H1 (cell line): ENCODE measurements around the gene EXOC2. TPM values are rescaled to one million over a fixed set of nuclear protein-coding genes. Genes with fewer than 3 reads are reported as not detected.
A peak's percentile ranks its signal among the peaks of the same experiment; 100 is the strongest.

Experiments used
- CTCF ChIA-PET: fragments of 300-600 bp; sonication (Branson Sonifier 250); formaldehyde crosslinking; loops from one replicate; lab custom pipeline; 2021; ENCODE audit not compliant: partially characterized antibody; lab: Charles Lee
- POLR2A ChIA-PET: fragments of 300-600 bp; sonication (Branson Sonifier 250); formaldehyde crosslinking; loops from one replicate; lab custom pipeline; 2021; ENCODE audit warnings: inconsistent platforms; ENCODE audit not compliant: partially characterized antibody; lab: Charles Lee
- DNase-seq, 2 experiments: peaks; one replicate each; pipeline versions ENCODE4 v3.0.0 to v3.0.0-alpha.2; 2010 to 2022; ENCODE audit warnings: low spot score in 2 of 2, low read depth in 1 of 2, mixed read lengths in 1 of 2
- FAIRE-seq: peaks from 2 replicates; lab custom pipeline; 2011; peaks lifted over from hg19 to GRCh38; lab: Jason Lieb, UNC
- H2AFZ ChIP-seq: 2 replicates; pipeline ENCODE4 v1.8.1; 2012; ENCODE audit warnings: low read length, inconsistent platforms
- H2AK5ac ChIP-seq: 2 replicates; pipeline ENCODE4 v1.6.1; 2013; ENCODE audit warnings: low read depth, low read length
- H2BK120ac ChIP-seq: replicated peaks from 2 replicates; pipeline ENCODE3; 2013; ENCODE audit warnings: low read depth, low read length, inconsistent platforms
- H2BK12ac ChIP-seq: 2 replicates; pipeline ENCODE4 v1.6.1; 2013; ENCODE audit warnings: low read depth, low read length
- H2BK15ac ChIP-seq: 2 replicates; pipeline ENCODE4 v1.6.1; 2013; ENCODE audit warnings: low read length
- H2BK20ac ChIP-seq: 2 replicates; pipeline ENCODE4 v1.6.1; 2013; ENCODE audit warnings: low read length
- H2BK5ac ChIP-seq: 2 replicates; pipeline ENCODE4 v1.6.1; 2013; ENCODE audit warnings: low read depth, low read length
- H3K14ac ChIP-seq: 2 replicates; pipeline ENCODE4 v1.6.1; 2013; ENCODE audit warnings: inconsistent platforms; ENCODE audit not compliant: insufficient read length
- H3K18ac ChIP-seq: 2 replicates; pipeline ENCODE4 v1.6.1; 2013; ENCODE audit warnings: low read length; ENCODE audit errors: extremely low read depth
- H3K23ac ChIP-seq: 2 replicates; pipeline ENCODE4 v1.6.1; 2013; ENCODE audit warnings: inconsistent platforms; ENCODE audit not compliant: insufficient read length
- H3K23me2 ChIP-seq: 2 replicates; pipeline ENCODE4 v1.6.1; 2013; ENCODE audit warnings: low read depth, low read length
- H3K27ac ChIP-seq: 2 replicates; pipeline ENCODE4 v1.6.1; 2011; ENCODE audit warnings: low read depth, low read length, inconsistent platforms
- H3K27me3 ChIP-seq, 4 experiments: replicated peaks in 1 of 4; 1 replicate in 1 of 4; 2 replicates in 3 of 4; pipeline versions ENCODE4 v1.6.1 to v1.8.1; 2011 to 2013; ENCODE audit warnings: low read length in 3 of 4, mild to moderate bottlenecking in 3 of 4, inconsistent platforms in 2 of 4, mixed read lengths in 2 of 4, moderate library complexity in 1 of 4; ENCODE audit not compliant: control insufficient read depth in 3 of 4, insufficient read depth in 3 of 4; ENCODE audit errors: extremely low read depth in 1 of 4
- H3K36me3 ChIP-seq, 4 experiments: 2 replicates each; pipeline versions ENCODE4 v1.6.1 to v1.8.1; 2011 to 2013; ENCODE audit warnings: mild to moderate bottlenecking in 4 of 4, low read length in 3 of 4, moderate library complexity in 2 of 4, control low read depth in 1 of 4, inconsistent platforms in 1 of 4; ENCODE audit not compliant: insufficient read depth in 4 of 4, control insufficient read depth in 2 of 4
- H3K4ac ChIP-seq: replicated peaks from 2 replicates; pipeline ENCODE3; 2013; ENCODE audit warnings: low read length, low read depth, mixed read lengths, inconsistent platforms; ENCODE audit not compliant: insufficient read length
- H3K4me1 ChIP-seq, 4 experiments: replicated peaks in 1 of 4; 1 replicate in 1 of 4; 2 replicates in 3 of 4; pipeline versions ENCODE4 v1.6.1 to v1.8.1; 2011 to 2013; ENCODE audit warnings: low read length in 3 of 4, inconsistent platforms in 2 of 4, mixed read lengths in 1 of 4; ENCODE audit not compliant: insufficient read depth in 4 of 4, control insufficient read depth in 3 of 4
- H3K4me2 ChIP-seq, 2 experiments: 2 replicates each; pipeline versions ENCODE4 v1.6.1 to v1.8.1; 2011 to 2013; ENCODE audit warnings: low read depth in 2 of 2, low read length in 2 of 2, control low read depth in 1 of 2, inconsistent platforms in 1 of 2, mild to moderate bottlenecking in 1 of 2; ENCODE audit not compliant: insufficient read depth in 1 of 2
- H3K4me3 ChIP-seq, 4 experiments: fragments of 200-600, 300-600 bp in 1 of 4; sonication (generic), shearing (Covaris generic), sonication (Bioruptor Twin) in 1 of 4; 2 replicates each; pipeline versions ENCODE4 v1.5.1 to v1.8.1; 2011 to 2016; ENCODE audit warnings: low read length in 4 of 4, low read depth in 3 of 4, control low read depth in 2 of 4, inconsistent platforms in 2 of 4, mild to moderate bottlenecking in 2 of 4, mixed read lengths in 1 of 4, moderate library complexity in 1 of 4; ENCODE audit not compliant: insufficient read depth in 2 of 4; ENCODE audit errors: extremely low read depth in 1 of 4
- H3K56ac ChIP-seq: replicated peaks from 2 replicates; pipeline ENCODE3; 2013; ENCODE audit warnings: low read depth, mild to moderate bottlenecking, mixed read lengths, low read length, inconsistent platforms; ENCODE audit not compliant: insufficient read length
- H3K79me1 ChIP-seq: 2 replicates; pipeline ENCODE4 v1.6.1; 2013; ENCODE audit warnings: low read depth, low read length, control low read depth
- H3K79me2 ChIP-seq, 2 experiments: 2 replicates each; pipeline versions ENCODE4 v1.6.1 to v1.8.1; 2012 to 2013; ENCODE audit warnings: low read length in 2 of 2, mild to moderate bottlenecking in 2 of 2, inconsistent platforms in 1 of 2; ENCODE audit not compliant: insufficient read depth in 2 of 2, control insufficient read depth in 1 of 2
- H3K9ac ChIP-seq, 4 experiments: replicated peaks in 1 of 4; 1 replicate in 1 of 4; 2 replicates in 3 of 4; pipeline versions ENCODE4 v1.6.1 to v1.8.1; 2011 to 2013; ENCODE audit warnings: low read depth in 3 of 4, low read length in 3 of 4, control low read depth in 2 of 4, mild to moderate bottlenecking in 2 of 4, moderate library complexity in 2 of 4, inconsistent platforms in 1 of 4; ENCODE audit errors: extremely low read depth in 1 of 4
- H3K9me3 ChIP-seq, 2 experiments: 2 replicates each; pipeline versions ENCODE4 v1.6.1 to v1.8.1; 2012 to 2013; ENCODE audit warnings: mild to moderate bottlenecking in 2 of 2, moderate library complexity in 2 of 2, control low read depth in 1 of 2, inconsistent platforms in 1 of 2, low read depth in 1 of 2, low read length in 1 of 2, mixed read lengths in 1 of 2; ENCODE audit not compliant: insufficient read depth in 2 of 2
- H4K20me1 ChIP-seq, 2 experiments: replicated peaks in 1 of 2; 2 replicates each; pipeline versions ENCODE3 to v1.8.1; 2011 to 2013; ENCODE audit warnings: inconsistent platforms in 2 of 2, low read length in 2 of 2, mild to moderate bottlenecking in 1 of 2; ENCODE audit not compliant: insufficient read depth in 2 of 2, control insufficient read depth in 1 of 2
- H4K5ac ChIP-seq: 2 replicates; pipeline ENCODE4 v1.6.1; 2013; ENCODE audit warnings: low read length, low read depth, mixed read lengths, inconsistent platforms; ENCODE audit not compliant: insufficient read length
- H4K8ac ChIP-seq: 2 replicates; pipeline ENCODE4 v1.8.0; 2013; ENCODE audit warnings: mild to moderate bottlenecking, moderate library complexity, low read length, inconsistent platforms; ENCODE audit not compliant: insufficient read depth; ENCODE audit errors: extremely low read depth
- H4K91ac ChIP-seq: replicated peaks from 2 replicates; pipeline ENCODE3; 2013; ENCODE audit warnings: low read length, mixed read lengths, inconsistent platforms; ENCODE audit not compliant: insufficient read length
- ATF3 ChIP-seq: IDR thresholded peaks from 2 replicates; pipeline ENCODE4 v1.6.1; 2011; ENCODE audit warnings: low read depth, mild to moderate bottlenecking, low read length; ENCODE audit not compliant: insufficient read depth
- CHD1 ChIP-seq: IDR thresholded peaks from 2 replicates; pipeline ENCODE4 v1.6.1; 2012; ENCODE audit warnings: low read depth, low read length, improper control_type of control experiment
- GABPA ChIP-seq: IDR thresholded peaks from 2 replicates; pipeline ENCODE4 v1.6.1; 2011; ENCODE audit warnings: mild to moderate bottlenecking, low read length, moderate library complexity, borderline replicate concordance; ENCODE audit not compliant: insufficient read depth
- JUND ChIP-seq: IDR thresholded peaks from 2 replicates; pipeline ENCODE4 v1.6.1; 2011; ENCODE audit warnings: mild to moderate bottlenecking, improper control_type of control experiment, low read length
- POLR2A ChIP-seq, 2 experiments: IDR thresholded peaks; 1 replicate in 1 of 2; 2 replicates in 1 of 2; pipeline ENCODE4 v1.6.1; 2011; ENCODE audit warnings: low read depth in 2 of 2, low read length in 2 of 2, mild to moderate bottlenecking in 2 of 2; ENCODE audit errors: control extremely low read depth in 1 of 2
- POU5F1 ChIP-seq: IDR thresholded peaks from 2 replicates; pipeline ENCODE4 v1.6.1; 2011; ENCODE audit warnings: low read depth, mild to moderate bottlenecking, low read length, moderate library complexity
- SIN3A ChIP-seq, 2 experiments: IDR thresholded peaks in 1 of 2; conservative IDR thresholded peaks in 1 of 2; 2 replicates each; pipeline ENCODE4 v1.6.1; 2011 to 2012; ENCODE audit warnings: low read length in 2 of 2, improper control_type of control experiment in 1 of 2, low read depth in 1 of 2, mild to moderate bottlenecking in 1 of 2
- SRF ChIP-seq: IDR thresholded peaks from 2 replicates; pipeline ENCODE4 v1.6.1; 2011; ENCODE audit warnings: mild to moderate bottlenecking, low read depth, low read length, moderate library complexity
- WGBS, 2 experiments: shearing (Covaris generic) in 1 of 2; methylation state at CpG; one replicate each; pipeline versions ENCODE4 v1.1.6 to v1.1.7; 2013 to 2015; ENCODE audit warnings: low lambda C conversion rate in 2 of 2, mixed read lengths in 2 of 2, inconsistent platforms in 1 of 2, low coverage in 1 of 2, missing lambda C conversion rate in 1 of 2; ENCODE audit not compliant: insufficient replicate concordance in 2 of 2, insufficient coverage in 1 of 2, insufficient read length in 1 of 2; ENCODE audit errors: extremely low coverage in 1 of 2, missing lambda C conversion rate in 1 of 2; 5-methylcytosine and 5-hydroxymethylcytosine counted together
- polyA plus RNA-seq, 7 experiments: library from polyadenylated mRNA; depleted of rRNA in 3 of 7; stranded (reverse) in 5 of 7; unstranded in 2 of 7; fragments of >200 nt in 5 of 7; fragments of 200-250 nt in 2 of 7; gene quantifications; 1 replicate in 5 of 7; 2 replicates in 1 of 7; 4 replicates in 1 of 7; pipeline versions ENCODE4 v1.2.1 to v1.2.3, GENCODE V29; 2011 to 2013; ENCODE audit warnings: missing spikeins in 2 of 7, mixed read lengths in 2 of 7
- total RNA-seq: library from RNA; stranded (reverse); fragmentation: NEBNext Ultra II Directional; extraction: Animal tissue kit (Norgen Biotek cat#: 25700); gene quantifications from 2 replicates; pipeline ENCODE4 v1.2.1, GENCODE V29; 2021
- TF ChIP-seq, protein P1 (sequence below), 3 experiments: IDR thresholded peaks; 1 replicate in 2 of 3; 2 replicates in 1 of 3; pipeline versions ENCODE4 v1.5.1 to v1.6.1; 2011; ENCODE audit warnings: low read length in 3 of 3, mild to moderate bottlenecking in 3 of 3, inconsistent platforms in 2 of 3, low read depth in 1 of 3, moderate library complexity in 1 of 3; ENCODE audit not compliant: insufficient read depth in 1 of 3; ENCODE audit errors: control extremely low read depth in 1 of 3
- TF ChIP-seq, protein P2 (sequence below): IDR thresholded peaks from 2 replicates; pipeline ENCODE4 v1.6.1; 2012; ENCODE audit warnings: inconsistent platforms

Gene EXOC2
- total and polyA plus RNA-seq, 2 of the 8 experiments (the other 6 are each of a cell fraction or from before 2014, with no cell fraction given), result 25.5 to 44.4 TPM

- Histone ChIP-seq H3K14ac (no peak overlapping the region), H2BK120ac (no peak overlapping the region), H3K4me2 (no peak overlapping the region), H2BK12ac (no peak overlapping the region), H3K27me3 (peaks cover 0 to 2% (median 0%) of the 10 kb centered on the region in 4 experiments; a peak in 1 of 7 replicates), H2AFZ (no peak overlapping the region), H3K56ac (no peak overlapping the region), H3K27ac (no peak overlapping the region), H3K4ac (peak overlapping the region; percentile 33), H4K8ac (no peak overlapping the region), H3K4me3 (no peak overlapping the region), H2AK5ac (no peak overlapping the region), H3K9me3 (peaks cover 0 to 4% of the 10 kb centered on the region in 2 experiments; a peak in 1 of 4 replicates), H2BK15ac (no peak overlapping the region), H3K23me2 (peaks cover 6% of the 10 kb centered on the region; the same call in 1 of the 2 replicates), H4K20me1 (no peaks in the 10 kb centered on the region), H3K18ac (no peak overlapping the region), H3K9ac (peak overlapping the region in 1 of 4 experiments; percentile 18; a peak in 1 of 7 replicates), H3K23ac (no peak overlapping the region), H3K4me1 (no peaks in the 10 kb centered on the region), H4K91ac (no peak overlapping the region), H2BK20ac (no peak overlapping the region), H3K79me2 (no peaks in the 10 kb centered on the region), H4K5ac (no peak overlapping the region), H3K79me1 (no peaks in the 10 kb centered on the region), H3K36me3 (no peaks in the 10 kb centered on the region), H2BK5ac (no peak overlapping the region)
- POLR2A ChIA-PET, result no interaction called here
- WGBS, 2 experiments, result 86% methylated on average over 9 of the region's 9 CpGs; no CpG with 5 or more reads in 1 of the 2 experiments
- no peak for DNase-seq
- CTCF ChIA-PET, result no interaction called here
- no peak for FAIRE-seq
- TF ChIP-seq JUND (no peak), POU5F1 (no peak), SRF (no peak), SIN3A (conservative IDR thresholded peaks at IDR 0.05 in 1 of 2, IDR thresholded peaks at IDR 0.05 in 1 of 2; ENCODE audit: low read depth in 1 of 2, low read length in 2 of 2) (no peak), CHD1 (no peak), POLR2A (IDR thresholded peaks at IDR 0.05; ENCODE audit: control extremely low read depth in 1 of 2, low read depth in 2 of 2, low read length in 2 of 2) (no peak), GABPA (no peak), ATF3 (no peak)
- TF ChIP-seq, protein P1, sequence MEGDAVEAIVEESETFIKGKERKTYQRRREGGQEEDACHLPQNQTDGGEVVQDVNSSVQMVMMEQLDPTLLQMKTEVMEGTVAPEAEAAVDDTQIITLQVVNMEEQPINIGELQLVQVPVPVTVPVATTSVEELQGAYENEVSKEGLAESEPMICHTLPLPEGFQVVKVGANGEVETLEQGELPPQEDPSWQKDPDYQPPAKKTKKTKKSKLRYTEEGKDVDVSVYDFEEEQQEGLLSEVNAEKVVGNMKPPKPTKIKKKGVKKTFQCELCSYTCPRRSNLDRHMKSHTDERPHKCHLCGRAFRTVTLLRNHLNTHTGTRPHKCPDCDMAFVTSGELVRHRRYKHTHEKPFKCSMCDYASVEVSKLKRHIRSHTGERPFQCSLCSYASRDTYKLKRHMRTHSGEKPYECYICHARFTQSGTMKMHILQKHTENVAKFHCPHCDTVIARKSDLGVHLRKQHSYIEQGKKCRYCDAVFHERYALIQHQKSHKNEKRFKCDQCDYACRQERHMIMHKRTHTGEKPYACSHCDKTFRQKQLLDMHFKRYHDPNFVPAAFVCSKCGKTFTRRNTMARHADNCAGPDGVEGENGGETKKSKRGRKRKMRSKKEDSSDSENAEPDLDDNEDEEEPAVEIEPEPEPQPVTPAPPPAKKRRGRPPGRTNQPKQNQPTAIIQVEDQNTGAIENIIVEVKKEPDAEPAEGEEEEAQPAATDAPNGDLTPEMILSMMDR (IDR thresholded peaks at IDR 0.05; ENCODE audit: control extremely low read depth in 1 of 3, insufficient read depth in 1 of 3, low read depth in 1 of 3, low read length in 3 of 3), result no peak
- TF ChIP-seq, protein P2, sequence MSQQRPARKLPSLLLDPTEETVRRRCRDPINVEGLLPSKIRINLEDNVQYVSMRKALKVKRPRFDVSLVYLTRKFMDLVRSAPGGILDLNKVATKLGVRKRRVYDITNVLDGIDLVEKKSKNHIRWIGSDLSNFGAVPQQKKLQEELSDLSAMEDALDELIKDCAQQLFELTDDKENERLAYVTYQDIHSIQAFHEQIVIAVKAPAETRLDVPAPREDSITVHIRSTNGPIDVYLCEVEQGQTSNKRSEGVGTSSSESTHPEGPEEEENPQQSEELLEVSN, result no peak
Measured at GRCh38 chr6:439641-440167, 253.2 kb downstream of the EXOC2 start.
